HG03045 (cell line): ENCODE measurements around the gene PER3.

Experiments
- ATAC-seq: cut with Tn5 transposase; IDR thresholded peaks from one replicate; pipeline ENCODE4 v1.9.1; 2021; ENCODE audit warnings: mild to moderate bottlenecking, moderate library complexity; ENCODE audit not compliant: unreplicated experiment

The PER3 gene

GRCh38 chr1:7783826-7784491, at the start of gene PER3:
Gene PER3, plus strand, starts transcription at chr1:7784291. Its CDS starts 587 bp downstream, at chr1:7784878.
- peak; percentile 93 for ATAC-seq

- ATAC-seq, result no peak
Observed at GRCh38 chr1:7738044-7738443, 46.0 kb upstream of the PER3 start.

GRCh38 chr1:7743346-7743745, 40.7 kb upstream of the PER3 start:
- no peak for ATAC-seq

- no peak for ATAC-seq
Observed at GRCh38 chr1:7744882-7745281, 39.2 kb upstream of the PER3 start.

- no peak for ATAC-seq
Observed at GRCh38 chr1:7745783-7746182, 38.3 kb upstream of the PER3 start.

DNA sequence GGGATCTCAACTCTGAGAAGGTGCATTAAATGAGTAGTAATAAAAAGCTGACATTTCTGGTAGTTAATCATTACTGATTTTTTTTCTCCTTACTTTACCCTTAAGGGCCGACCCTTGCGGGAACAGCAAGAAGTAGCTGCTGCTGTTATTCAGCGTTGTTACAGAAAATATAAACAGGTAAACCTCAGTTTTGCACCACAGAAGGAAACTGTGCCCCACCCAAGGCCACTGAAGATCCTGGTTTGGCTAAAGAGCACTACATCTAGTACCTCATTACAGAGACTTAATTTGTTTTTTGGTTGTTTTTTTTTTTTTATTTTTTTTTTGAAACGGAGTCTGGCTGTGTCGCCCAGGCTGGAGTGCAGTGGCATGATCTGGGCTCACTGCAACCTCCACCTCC, 36.5 kb upstream of the PER3 start:
- no peak for ATAC-seq

GRCh38 chr1:7749126-7749525, 35.0 kb upstream of the PER3 start:
- no peak for ATAC-seq

GRCh38 chr1:7751174-7751573, 32.9 kb upstream of the PER3 start:
- ATAC-seq, result no peak

DNA sequence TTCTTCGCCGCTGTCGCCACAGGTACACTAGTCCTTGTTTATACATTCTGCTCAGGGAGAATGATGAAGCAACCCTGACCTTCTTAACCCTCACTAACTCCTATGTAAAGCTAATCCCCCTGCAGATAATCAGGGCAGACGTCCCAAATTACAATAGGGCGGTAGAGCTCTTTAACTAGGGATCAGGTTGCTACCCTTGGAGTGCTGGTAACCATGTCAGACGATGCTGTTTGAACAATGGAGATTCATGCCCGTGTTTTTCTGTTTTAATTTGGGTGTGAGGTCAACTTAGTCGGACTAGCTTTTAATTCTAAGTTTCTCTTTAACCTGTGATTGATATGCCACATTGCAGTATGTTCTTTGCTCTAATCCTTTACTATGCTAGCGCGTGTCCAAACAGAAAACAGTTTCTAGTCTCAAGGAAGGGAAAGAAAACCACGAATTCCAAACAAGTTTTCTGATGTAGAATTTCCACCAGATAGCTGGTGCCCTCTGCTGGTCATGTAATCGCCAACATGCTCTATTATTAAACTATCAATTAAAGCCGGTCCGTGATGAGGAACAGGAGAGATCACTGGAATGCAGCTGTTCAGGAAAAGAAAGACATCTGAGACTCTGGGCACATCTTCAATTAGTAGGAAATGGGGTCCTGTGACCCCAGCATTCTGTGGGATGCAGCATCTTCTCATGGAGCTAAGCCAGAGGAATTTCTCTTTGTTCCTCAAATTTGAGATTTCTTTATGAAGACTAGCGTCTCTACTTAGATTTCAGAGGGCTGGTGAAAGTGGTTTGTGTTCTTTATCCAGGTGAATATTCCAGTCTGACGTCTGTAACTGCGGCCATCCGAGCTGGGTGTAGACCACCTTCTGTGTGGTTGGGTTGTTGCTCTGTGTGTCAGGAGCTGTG, 31.3 kb upstream of the PER3 start:
- ATAC-seq, result no peak

- ATAC-seq, result no peak
Observed at GRCh38 chr1:7753641-7754040, 30.4 kb upstream of the PER3 start.

DNA sequence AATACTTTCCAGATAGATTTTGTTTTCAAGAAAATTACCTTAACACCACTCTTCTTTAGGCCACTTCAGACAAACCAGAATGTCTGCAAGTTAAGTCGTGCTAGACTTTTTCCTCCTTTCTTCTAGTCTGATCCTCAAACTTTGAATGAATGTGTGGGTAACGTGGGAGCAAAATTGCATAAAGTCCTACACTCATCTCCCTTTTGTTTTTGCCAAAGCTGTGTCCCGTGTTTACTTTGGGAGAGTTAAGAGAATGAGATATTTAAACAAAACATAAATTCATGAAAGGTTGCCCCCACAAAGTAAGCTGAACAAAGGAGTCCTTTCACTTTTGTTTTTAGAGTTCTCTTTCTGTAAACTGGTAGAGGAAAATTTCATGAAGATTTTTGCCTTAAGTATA, 29.9 kb upstream of the PER3 start:
- no peak for ATAC-seq

DNA sequence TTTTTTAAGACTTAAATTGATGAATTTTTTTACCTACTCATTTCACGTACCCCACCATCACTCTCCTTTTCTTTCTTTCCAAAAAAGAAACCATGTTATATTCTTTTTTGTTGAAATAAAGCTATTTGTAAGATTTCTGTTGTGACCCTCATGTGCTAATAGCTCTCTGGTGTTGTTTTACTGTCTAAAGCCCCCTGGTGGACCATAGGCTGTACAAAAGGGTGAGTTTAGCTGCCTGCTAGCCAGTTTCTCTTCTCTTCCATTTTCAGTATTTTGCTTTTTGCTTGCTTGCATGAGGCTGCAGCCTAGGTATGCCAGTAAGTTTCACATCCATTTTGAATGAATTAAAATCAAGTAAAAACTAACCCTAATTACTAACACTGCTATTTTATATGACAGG, 28.6 kb upstream of the PER3 start:
- ATAC-seq, result no peak

GRCh38 chr1:7760245-7760644, 23.8 kb upstream of the PER3 start:
- no peak for ATAC-seq

DNA sequence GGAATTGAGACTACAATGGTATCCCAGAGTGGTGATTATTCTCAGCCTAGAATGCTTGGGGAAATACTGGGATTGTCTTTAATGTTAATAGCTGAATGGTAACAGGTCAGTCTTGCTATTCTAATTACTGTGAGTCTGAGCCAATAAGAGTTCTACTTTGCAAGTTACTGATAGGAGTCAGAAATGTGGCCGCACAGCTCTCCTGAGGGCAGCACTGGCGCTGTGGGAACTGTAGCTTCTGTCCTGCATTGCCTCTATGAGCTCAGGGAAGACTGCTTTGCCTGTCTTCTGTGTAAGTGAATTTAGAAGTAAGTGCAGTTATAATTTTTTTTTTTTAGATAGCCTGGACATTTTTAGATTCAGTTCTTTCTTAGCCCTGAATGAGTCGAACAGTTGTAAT, 23.0 kb upstream of the PER3 start:
- ATAC-seq, result no peak

- ATAC-seq, result no peak
Observed at GRCh38 chr1:7767176-7767575, 16.9 kb upstream of the PER3 start.

- ATAC-seq, result no peak
Observed at GRCh38 chr1:7768583-7768982, 15.5 kb upstream of the PER3 start.

GRCh38 chr1:7769673-7770412, 14.2 kb upstream of the PER3 start:
- no peak for ATAC-seq

- ATAC-seq, result peak; percentile 6
Observed at GRCh38 chr1:7770669-7770996, 13.5 kb upstream of the PER3 start.

DNA sequence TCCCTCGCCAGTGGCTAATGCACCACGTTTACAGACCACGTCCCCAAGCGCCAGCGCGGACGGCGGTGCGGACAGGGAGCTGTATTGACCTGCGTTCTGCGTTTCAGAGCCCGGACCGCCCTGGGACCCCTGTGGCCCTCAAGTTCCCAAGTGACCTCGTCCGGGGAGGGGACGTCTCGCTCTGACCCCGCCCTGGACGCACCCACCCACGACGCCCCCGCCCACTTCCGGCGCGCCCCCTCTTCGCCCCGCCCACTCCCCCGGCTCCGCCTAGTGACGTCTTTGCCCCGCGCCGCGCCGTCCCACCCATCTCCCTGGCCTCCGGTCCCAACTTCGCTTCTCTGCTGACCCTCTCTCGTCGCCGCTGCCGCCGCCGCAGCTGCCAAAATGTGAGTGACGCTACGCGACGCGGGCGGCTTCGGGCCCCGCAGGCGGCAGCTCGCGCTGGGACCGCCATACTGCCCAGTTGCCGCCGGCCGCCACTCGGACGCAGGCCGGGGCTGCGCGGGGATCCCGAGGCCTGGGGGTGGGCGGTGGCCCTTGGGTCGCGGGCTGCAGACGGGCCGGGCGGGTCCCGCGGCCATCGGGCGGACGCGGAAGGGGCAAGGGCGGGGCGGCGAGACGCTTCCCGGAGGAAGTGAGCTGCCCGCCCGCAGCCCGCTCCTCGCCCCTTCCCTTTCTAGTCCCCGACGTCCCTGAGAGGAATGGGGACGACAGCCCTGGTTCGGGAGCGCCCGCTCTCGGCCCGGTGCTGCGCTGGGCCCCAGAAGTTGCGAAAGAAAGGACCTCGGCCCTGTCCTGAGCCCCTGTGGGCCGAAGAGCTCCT, 12.9 kb upstream of the PER3 start, which contains the start of gene VAMP3:
Gene VAMP3 (plus strand): TSS at position 300 of the 826 bp plus-strand sequence. CDS start 88 bp downstream, at position 388.
- ATAC-seq, result peak; percentile 85

DNA sequence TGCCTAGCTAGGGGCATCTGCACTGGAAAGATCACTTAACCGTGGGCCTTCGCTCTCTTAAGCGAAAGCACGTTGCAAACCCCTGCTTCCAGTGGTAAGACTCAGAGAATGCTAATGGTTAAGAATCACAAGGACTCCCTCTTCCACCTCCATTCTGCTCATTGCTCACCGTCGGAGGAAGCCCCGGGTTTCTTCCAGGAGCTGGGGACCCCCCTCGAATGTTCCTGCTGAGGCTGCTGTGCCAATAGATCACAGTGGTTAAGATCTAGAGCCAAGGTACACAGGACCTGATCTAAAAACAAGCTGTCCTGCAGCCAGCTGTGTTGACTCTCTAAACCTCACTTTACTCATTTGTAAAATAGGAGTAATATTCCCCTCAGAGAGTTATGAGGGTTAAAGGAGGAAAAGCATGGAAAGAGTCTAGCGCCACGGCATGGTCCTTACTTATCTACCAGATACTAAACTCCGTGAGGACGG, 12.2 kb upstream of the PER3 start:
- ATAC-seq, result no peak

GRCh38 chr1:7777591-7777990, 6.5 kb upstream of the PER3 start:
- ATAC-seq, result no peak
